Measurements from ENCODE around the gene UBE2E1.
"Not testable (repeated sequence)": the region's sequence is repeated elsewhere in the genome, so short reads cannot be mapped to it uniquely, and the experiment has no call there.

The UBE2E1 gene

DNA sequence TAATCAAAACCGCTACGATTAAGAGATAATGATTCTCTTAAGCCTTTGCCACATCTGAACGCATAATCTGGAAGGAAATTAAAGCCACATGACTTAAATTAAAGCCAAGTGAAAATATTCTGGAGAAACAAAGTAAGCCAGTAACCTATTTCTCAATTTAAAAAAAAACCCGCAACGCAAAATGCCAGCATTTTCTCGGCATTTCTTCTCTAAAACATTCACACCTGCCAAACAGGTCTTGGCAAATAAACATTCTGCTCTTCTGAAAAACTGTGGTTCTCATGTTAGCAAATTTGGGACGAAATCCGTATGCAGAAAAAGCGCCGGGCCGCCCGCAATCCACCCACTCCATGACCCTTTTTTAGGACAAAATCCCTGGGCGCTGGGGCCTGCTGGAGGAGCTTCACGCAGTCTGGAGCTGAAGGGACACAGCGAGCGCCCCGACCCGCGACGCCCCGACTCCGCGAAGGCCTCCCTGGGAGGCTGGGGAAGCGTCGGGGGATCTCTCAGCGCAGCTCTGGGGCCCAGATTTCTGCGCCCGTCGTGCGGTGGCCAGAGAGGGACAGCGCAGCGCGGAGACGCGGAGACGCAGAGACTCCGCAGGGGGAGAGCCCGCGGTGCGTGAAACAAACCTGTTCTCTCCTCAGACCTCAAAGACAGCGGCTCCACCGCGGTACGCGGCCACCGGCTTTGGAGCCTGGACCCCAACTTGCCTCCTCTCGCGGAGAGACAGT, 110.6 kb downstream of the UBE2E1 start:
- DNase-seq (ENCODE audit: low read depth in 2 of 2), result no peak

DNA sequence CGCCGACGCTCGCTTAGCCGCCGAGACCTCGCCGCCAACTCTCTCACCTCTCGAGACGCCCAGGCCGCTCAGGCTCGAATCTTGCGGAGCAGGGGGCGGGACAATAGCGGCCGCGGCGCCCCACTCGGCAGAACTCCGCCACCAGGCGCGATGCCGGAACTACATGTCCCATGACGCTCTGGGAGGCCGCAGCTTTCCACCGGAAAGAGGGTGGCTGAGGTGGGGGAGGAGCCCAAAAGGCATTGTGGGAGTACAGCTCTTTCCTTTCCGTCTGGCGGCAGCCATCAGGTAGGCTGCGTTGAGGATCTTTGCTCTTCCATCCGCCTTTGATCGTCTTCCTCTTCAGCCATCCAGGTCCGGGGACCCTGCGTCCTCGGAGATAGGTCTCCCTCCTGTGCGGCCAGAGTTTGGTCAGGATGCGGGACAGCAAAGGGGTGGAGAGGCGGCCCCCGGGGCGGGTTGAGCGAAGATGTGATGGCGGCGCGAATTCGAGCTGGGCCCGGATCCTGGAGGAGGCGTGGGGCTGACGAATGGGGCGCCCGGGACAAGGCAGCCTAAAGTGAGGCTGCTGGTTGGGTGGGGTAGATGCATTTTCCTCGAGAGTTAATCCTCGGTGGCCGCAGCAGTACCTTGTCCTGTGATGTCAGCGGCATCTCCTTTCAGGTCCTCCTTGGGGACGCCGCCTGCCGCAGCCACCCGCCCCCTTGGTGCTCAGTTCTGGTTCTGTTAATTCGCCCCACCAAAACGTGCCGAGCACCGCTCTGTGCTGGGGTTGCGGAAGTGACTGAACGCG, 111.3 kb downstream of the UBE2E1 start, which contains the start of the genes NKIRAS1 and RPL15:
Gene NKIRAS1 (minus strand): TSS at position 105 of the 793 bp plus-strand sequence. CDS start 6,086 bp downstream, outside the sequence.
Gene RPL15 (plus strand): TSS at position 247 of the 793 bp plus-strand sequence. CDS start 728 bp downstream, outside the sequence.
- peak; percentile 92 to 95 for DNase-seq (ENCODE audit: low read depth in 2 of 2)

DNA sequence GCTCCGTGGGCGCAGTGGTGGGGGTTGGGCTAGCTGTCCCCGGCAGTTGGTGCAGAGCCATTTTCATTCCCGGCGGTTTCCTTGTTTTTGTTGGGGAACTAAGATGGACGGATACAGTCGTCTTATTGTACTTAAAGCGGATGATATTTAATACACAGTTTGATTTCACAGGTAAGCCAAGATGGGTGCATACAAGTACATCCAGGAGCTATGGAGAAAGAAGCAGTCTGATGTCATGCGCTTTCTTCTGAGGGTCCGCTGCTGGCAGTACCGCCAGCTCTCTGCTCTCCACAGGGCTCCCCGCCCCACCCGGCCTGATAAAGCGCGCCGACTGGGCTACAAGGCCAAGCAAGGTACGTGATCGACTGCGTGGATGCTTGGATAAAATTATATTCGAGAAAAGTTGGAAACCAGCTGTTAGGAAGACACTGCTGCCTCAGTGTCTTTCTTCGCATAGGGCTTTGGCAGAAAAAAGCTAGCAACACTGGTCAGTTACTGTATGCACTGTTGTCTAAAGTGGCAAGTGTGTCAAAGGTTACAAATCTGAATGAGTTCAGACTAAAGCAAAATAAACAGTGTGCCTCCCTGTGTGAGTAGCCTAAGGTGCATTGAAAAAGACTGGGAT, 112.0 kb downstream of the UBE2E1 start:
- DNase-seq (ENCODE audit: low read depth in 2 of 2), result not testable (repeated sequence)

DNA sequence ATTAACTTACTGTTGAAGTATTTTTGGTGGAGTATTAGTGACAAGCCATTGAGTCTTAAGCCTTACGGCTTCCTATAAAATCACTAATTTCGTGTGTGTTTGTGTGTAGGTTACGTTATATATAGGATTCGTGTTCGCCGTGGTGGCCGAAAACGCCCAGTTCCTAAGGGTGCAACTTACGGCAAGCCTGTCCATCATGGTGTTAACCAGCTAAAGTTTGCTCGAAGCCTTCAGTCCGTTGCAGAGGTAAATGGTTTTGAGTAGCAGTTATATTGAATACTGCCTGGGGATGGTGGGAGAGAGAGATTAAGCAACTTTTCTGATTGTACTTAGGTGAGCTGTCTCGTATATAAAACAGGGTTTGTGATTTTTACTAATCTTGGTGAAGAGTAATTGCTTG, 112.6 kb downstream of the UBE2E1 start:
- DNase-seq (ENCODE audit: low read depth in 2 of 2), result not testable (repeated sequence)

DNA sequence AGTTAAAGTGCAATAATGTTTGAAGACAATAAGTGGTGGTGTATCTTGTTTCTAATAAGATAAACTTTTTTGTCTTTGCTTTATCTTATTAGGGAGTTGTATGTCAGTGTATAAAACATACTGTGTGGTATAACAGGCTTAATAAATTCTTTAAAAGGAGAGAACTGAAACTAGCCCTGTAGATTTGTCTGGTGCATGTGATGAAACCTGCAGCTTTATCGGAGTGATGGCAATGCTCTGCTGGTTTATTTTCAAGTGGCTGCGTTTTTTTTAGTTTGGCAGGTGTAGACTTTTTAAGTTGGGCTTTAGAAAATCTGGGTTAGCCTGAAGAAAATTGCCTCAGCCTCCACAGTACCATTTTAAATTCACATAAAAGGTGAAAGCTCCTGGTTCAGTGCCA, 113.9 kb downstream of the UBE2E1 start:
- DNase-seq (ENCODE audit: low read depth in 2 of 2), result no peak

DNA sequence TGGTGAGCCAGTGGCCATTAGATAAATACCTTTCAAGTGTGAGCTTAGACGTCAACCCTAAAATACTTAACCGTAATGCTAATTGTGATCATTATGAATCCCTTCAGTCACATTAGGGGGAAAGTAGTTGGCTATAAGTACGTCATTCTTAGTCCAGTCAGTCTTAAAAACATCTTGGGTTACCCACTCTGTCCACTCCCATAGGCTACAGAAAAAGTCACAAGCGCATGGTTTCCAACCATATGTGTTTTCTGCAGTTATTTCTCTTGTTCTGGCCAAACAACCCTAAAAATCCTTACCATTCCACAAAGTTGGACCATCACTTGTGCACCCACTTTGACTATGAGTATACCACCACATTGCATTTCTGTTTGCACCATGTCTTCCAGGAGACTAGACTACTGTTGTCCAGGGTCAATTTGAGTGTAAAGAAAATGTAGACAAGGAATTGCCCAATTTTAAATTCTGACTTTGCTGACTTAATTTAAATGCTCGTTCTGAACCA, 114.4 kb downstream of the UBE2E1 start:
- DNase-seq (ENCODE audit: low read depth in 2 of 2), result no peak

DNA sequence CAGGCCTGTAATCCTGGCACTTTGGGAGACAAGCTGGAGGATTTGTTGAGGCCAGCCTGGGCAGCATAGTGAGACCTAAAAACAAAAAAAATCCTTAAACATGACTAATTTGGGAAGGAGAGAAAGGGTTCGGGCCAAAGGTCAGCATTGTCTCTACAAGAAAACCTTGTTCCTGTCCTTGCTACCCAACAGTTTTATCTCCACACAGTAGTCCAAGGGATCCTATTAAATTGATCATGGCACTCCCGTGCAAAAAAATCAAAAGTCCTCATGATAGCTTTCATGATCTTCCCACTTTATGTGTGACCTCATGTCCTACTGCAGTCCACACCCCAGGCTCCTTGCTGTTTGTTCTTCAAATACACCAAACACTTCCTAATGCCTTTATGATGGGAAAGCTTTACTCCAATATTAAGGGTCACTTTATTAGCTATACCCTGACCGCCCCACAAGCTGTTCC, 115.3 kb downstream of the UBE2E1 start:
- no peak for DNase-seq (ENCODE audit: low read depth in 2 of 2)

DNA sequence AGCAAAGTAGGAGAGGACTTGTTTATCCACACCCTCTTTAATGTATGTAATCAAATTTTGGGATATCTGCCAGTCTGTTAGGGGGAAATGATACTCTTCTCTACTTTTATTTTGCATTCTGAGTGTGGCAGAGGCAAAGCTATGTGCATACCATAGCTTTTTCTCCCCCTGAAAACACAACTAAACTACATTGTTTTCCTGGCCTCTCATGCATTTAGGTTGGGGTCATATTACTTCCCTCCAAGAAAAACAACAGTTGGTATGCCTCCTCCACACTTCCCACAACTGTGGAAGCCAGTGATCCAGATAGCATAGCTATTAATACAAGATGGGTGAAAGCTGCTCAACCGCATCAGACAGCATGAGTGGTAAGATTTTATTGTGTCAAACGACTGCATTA, 118.0 kb downstream of the UBE2E1 start:
- DNase-seq (ENCODE audit: low read depth in 2 of 2), result no peak

DNA sequence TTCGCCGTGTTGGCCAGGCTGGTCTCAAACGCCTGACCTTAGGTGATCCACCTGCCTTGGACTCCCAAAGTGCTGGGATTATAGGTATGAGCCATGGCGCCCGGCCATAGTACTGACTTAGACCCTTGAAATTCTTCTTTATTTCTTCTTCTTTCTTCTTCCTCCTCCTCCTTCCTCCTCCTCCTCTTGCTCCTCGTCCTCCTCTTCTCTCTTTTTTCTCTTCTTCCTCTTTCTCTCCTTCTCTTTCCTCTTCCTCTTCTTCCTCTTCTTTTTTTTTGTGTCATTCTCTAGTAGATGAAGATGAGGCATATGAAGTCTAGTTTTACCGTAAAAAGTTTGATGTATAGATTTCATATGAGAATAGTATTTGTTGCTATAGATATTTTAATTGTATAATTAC, 120.5 kb downstream of the UBE2E1 start:
- DNase-seq (ENCODE audit: low read depth in 2 of 2), result no peak

DNA sequence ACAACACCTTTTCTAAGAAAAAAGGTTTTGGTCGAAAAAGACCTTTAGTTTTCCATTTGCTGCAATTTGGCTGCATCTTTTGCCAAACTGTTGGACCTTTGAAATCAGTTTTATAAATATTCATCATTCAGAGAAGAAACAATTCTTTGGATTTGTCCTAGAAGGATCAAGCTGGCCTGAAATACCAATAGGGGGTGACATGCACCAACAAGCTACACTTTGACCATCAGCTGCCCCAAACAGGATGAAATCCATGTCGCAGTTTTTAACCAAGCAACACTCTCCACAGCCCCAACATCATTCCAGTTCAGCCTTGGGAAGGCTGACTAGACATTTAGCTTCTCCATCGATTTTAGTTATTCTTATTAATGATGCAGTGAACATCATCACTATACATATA, 121.0 kb downstream of the UBE2E1 start:
- DNase-seq (ENCODE audit: low read depth in 2 of 2), result no peak

DNA sequence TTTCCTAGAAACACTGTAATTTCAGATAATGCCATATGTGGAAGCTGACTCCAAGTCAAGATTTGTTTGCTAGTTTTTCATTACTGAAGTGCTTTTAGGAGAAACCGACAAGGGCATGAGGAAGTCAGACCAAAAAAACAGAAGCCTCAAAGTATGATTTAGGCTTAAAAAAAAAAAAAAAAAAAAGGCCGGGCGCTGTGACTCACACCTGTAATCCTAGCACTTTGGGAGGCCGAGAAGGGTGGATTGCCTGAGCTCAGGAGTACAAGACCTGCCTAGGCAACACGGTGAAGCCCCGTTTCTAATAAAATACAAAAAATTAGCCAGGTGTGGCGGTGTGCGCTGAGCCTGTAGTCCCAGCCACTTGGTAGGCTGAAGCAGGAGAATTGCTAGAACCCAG, 122.8 kb downstream of the UBE2E1 start:
- DNase-seq (ENCODE audit: low read depth in 2 of 2), result no peak

DNA sequence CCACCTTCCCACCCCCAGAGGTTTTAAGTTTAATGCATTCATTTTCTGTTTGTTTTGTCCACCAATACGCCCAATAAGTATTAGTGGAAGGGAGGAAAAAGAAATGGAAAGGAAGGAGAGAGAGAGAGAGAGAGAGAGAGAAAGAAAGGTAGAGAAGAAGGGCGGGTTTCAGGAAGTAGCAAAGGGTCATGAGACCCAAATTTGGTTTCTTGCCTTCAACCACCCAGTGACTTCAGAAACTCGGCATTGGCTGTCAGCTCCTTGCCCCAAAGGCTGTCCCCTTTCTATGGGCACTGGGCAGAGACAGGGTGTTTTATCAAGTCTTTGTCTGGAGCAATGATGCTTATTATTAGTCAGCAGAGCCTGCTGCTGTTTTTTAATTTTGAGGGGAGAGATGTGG, 125.8 kb downstream of the UBE2E1 start:
- no peak for DNase-seq (ENCODE audit: low read depth in 2 of 2)

DNA sequence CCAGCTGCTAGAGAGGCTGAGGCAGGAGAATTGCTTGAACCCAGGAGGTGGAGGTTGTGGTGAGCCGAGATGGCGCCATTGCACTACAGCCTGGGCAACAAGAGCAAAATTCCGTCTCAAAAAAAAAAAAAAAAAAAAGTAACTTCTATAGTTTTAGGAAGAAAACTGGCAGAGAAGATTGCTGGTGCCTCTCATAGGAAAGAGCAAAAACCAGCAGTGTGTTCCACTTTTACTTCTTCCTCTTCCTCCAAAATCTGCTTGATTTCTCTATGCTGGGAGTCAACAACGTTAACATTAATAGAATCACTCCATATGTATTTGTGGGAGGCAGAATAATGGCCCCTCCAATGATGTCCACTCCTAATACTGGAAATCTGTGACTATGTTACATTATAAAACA, 126.8 kb downstream of the UBE2E1 start:
- DNase-seq (ENCODE audit: low read depth in 2 of 2), result no peak

DNA sequence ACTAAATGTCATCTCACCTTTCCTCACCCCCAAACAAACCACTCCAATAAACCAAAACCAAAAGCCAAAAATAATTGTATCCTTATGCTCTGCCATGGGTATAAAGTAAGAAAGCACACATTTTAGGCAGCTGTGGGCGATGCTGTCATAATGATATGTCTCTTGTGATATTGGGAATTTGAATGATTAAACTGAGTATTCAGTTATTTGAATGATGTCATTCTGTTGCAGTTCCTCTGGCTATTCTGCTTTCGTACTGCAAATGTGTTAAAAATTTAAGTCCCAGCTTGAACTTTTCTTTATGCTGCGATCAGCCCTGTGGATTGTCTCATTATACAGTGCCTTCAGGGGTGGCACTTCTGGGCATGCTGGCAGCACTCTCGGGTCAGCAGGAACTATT, 128.5 kb downstream of the UBE2E1 start:
- DNase-seq (ENCODE audit: low read depth in 2 of 2), result no peak

DNA sequence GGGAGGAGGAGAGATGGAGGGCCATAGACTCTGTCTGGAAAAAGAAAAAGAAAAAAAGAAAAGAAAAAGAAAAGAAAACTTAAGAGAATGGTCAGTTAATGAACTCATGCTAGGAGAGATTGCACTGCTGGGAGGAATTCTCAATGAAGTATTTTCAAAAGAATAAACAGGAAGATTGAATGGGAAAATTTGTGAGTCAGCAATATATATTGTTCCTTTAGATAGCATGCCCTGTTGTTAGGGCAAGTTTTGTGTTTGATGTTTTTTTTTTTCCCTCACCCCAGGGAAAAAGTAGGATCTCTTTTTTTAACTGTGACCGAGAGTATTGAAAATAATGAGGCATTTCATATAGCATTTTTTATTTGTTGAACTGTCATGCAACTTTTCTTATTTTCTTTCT, 131.5 kb downstream of the UBE2E1 start:
- no peak for DNase-seq (ENCODE audit: low read depth in 2 of 2)

DNA sequence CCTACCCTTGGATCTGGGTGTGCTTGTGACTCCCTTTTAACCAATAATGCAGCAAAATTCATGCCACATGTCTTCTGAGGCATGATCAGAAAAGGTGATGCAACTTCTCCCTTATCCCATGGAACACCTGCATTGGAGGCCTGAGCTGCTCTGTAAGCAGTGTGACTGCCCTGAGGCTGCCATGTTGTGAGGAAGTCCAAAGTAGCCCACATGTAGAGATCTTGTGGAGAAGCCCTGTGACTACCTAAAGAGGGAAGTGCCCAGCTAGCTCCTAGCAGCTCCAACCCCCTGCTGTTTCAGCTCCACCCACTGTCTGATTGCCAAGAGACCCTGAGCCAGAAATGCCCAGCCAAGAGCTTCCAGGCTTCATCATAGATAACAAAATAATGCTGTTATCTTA, 132.9 kb downstream of the UBE2E1 start:
- DNase-seq (ENCODE audit: low read depth in 2 of 2), result no peak

DNA sequence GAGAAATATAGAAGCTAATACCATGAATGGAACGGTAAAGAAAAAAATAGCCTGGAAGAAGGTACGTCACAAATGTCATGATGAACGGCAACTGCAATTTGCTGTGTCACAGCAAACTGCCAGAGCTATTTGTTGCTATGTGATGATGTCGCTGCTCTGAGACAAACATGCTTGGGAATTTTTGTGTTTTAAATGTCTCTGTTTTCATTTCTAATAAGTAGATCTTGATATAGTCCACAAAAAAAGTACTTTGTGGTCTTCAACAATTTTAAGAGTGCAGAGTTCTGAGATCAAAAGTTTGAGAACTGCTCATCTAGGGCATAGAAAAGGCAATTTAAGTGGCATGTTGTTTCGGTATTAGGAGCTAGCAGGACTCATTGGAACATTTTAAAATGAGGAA, 135.0 kb downstream of the UBE2E1 start:
- DNase-seq (ENCODE audit: low read depth in 2 of 2), result no peak

All from stimulated activated CD8-positive, alpha-beta memory T cell treated with anti-CD3 and anti-CD28 coated beads, Interleukin-7, amount 100 ng/mL, for 1 hour (primary cell).